Lung (tissue), 12 donors: ENCODE results near the gene RING1. TPM values are rescaled to one million over a fixed set of nuclear protein-coding genes. Genes with fewer than 3 reads are reported as not detected.

Experiments
- ATAC-seq: fragments of 200-7000 bp; cut with Tn5 transposase; one replicate; pipeline ENCODE4 v1.9.1; 2020; ENCODE audit warnings: moderate number of reproducible peaks; ENCODE audit not compliant: insufficient read depth, low FRiP score
- DNase-seq, 3 donors: peaks; one replicate each; pipeline ENCODE4 v3.0.0-alpha.2; 2013 to 2017
- H3K27ac ChIP-seq, 2 donors: one replicate each; pipeline ENCODE4 v1.5.1; 2013; ENCODE audit warnings: mild to moderate bottlenecking in 2 of 2, moderate library complexity in 2 of 2, control low read depth in 1 of 2, inconsistent platforms in 1 of 2, low read depth in 1 of 2, low read length in 1 of 2
- H3K27me3 ChIP-seq, 3 donors: one replicate each; pipeline ENCODE4 v1.5.1; 2013; ENCODE audit warnings: low read length in 2 of 3; ENCODE audit not compliant: control insufficient read depth in 3 of 3, insufficient read depth in 3 of 3
- H3K36me3 ChIP-seq, 4 donors: one replicate each; pipeline ENCODE4 v1.5.1; 2013; ENCODE audit warnings: low read length in 4 of 4, mild to moderate bottlenecking in 1 of 4, moderate library complexity in 1 of 4; ENCODE audit not compliant: control insufficient read depth in 4 of 4, insufficient read depth in 4 of 4
- H3K4me1 ChIP-seq, 5 donors: one replicate each; pipeline ENCODE4 v1.5.1; 2013; ENCODE audit warnings: low read length in 5 of 5, mild to moderate bottlenecking in 2 of 5, moderate library complexity in 1 of 5; ENCODE audit not compliant: control insufficient read depth in 5 of 5, insufficient read depth in 5 of 5
- H3K4me3 ChIP-seq: one replicate; pipeline ENCODE4 v1.5.1; 2013; ENCODE audit warnings: mild to moderate bottlenecking, control low read depth, moderate library complexity
- H3K9ac ChIP-seq, 2 donors: one replicate each; pipeline ENCODE4 v1.5.1; 2013; ENCODE audit warnings: low read length in 2 of 2, control low read depth in 1 of 2; ENCODE audit not compliant: insufficient read depth in 1 of 2
- H3K9me3 ChIP-seq, 4 donors: one replicate each; pipeline ENCODE4 v1.5.1; 2013; ENCODE audit warnings: low read length in 3 of 4, mild to moderate bottlenecking in 1 of 4, moderate library complexity in 1 of 4; ENCODE audit not compliant: control insufficient read depth in 4 of 4, insufficient read depth in 3 of 4
- CTCF ChIP-seq: IDR thresholded peaks from 2 replicates; pipeline ENCODE4 v1.5.1; 2012; ENCODE audit warnings: mild to moderate bottlenecking; ENCODE audit errors: control extremely low read depth, extremely low read depth
- WGBS, 2 donors: extraction: QIAGEN DNeasy Blood & Tissue Kit; methylation state at CpG; one replicate each; pipeline ENCODE4 v1.1.7; 2013; 5-methylcytosine and 5-hydroxymethylcytosine counted together
- polyA plus RNA-seq, 2 donors: library from polyadenylated mRNA; stranded (reverse); fragments of 200-250 nt; gene quantifications; one replicate each; pipeline ENCODE4 v1.2.1, GENCODE V29; 2013
- total RNA-seq, 2 donors: library from RNA; depleted of rRNA in 1 of 2; stranded (reverse); fragments of >200 nt in 1 of 2; gene quantifications; one replicate each; pipeline ENCODE4 v1.2.1, GENCODE V29; 2014 to 2021
- donor health status: control.
- donor health status: control.
- donor health status: Bipolar disorder and iron deficiency.
- donor health status: healthy.
- donor health status: DM: yes; HTN: yes; CAD: no.

The RING1 gene
- total and polyA plus RNA-seq, 4 donors = 30.0 to 46.6 (median 38.9) TPM

DNA sequence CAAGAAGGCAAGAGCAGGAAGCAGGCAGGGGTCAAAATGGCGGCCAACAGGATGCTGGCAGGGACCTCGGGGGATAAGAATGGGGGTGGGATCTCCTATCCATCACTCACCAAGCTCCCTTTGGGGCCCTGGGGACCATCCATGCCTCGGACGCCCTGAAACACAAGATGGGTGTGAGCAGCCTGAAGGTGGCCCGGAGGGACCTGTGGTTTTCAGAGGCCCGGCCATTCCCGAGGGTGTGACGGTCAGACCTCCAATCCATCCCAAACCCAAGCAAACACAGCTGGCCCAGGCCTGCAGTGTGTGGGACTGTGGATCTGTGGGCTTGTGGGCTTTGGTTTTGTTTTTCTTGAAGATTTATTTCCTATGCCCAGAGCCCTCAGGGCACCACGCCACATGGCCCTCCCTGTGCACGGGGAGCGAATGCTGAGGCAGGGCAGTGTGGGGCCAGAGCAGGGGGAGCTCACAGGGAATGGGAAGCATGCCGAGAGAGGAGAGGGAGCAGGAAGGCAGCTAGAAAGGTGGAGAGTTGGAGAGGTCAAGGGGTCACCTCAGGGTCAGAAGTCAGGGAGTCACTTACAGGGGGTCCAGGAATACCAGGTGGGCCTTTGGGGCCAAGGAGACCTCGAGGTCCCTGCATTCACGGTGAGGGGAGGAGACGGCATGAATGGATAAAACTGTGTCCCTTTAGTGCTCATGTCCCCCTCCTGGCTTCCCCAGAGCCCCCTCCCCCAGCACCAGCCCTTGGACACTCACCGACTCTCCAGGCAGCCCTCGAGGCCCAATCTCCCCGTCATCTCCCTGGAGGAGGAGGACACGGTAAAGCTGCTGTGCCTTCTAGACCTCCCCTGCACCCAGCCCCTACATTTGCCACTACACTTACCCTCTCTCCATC is 30.5 kb upstream of the RING1 start:
- H3K9me3 ChIP-seq = no peaks in the 10 kb centered on the region
- H3K27me3 ChIP-seq = no peaks in the 10 kb centered on the region
- H3K27ac ChIP-seq = no peak overlapping the region
- no peak for DNase-seq
- no peak overlapping the region for H3K4me3 ChIP-seq
- H3K9ac ChIP-seq = no peak overlapping the region
- H3K4me1 ChIP-seq = no peaks in the 10 kb centered on the region
- WGBS, 2 donors = 90% methylated on average over 19 of the region's 19 CpGs
- H3K36me3 ChIP-seq = no peaks in the 10 kb centered on the region
- TF ChIP-seq CTCF = no peak
- ATAC-seq = no peak

GRCh38 chr6:33178755-33179475 is 29.4 kb upstream of the RING1 start:
- H3K9me3 ChIP-seq = no peaks in the 10 kb centered on the region
- TF ChIP-seq CTCF = no peak
- DNase-seq = no peak
- no peaks in the 10 kb centered on the region for H3K4me1 ChIP-seq
- no peak overlapping the region for H3K4me3 ChIP-seq
- H3K36me3 ChIP-seq = no peaks in the 10 kb centered on the region
- H3K27me3 ChIP-seq = no peaks in the 10 kb centered on the region
- no peak overlapping the region for H3K27ac ChIP-seq
- H3K9ac ChIP-seq = no peak overlapping the region
- no peak for ATAC-seq
- 89 to 93% methylated on average over 9 to 10 of the region's 10 CpGs for WGBS, 2 donors

DNA sequence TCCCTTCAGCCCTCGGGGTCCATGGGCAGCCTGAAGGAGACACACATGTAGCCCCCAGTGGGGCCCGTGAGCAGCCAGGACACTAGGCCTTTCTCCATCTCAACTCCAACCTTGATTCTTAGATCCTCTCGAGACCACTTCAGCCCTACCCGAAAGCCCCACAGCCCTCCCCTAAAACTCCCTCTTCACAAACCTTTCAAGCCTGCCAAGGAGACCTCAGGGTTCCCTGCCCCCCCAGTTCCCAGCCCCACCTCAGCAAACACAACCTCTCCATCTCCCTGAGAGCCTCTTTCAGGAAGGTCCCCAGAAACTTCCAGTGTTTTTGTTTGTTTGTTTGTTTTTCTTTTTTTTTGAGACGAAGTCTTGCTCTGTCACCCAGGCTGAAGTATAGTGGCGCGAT is 27.2 kb upstream of the RING1 start:
- DNase-seq = no peak
- 69 to 87% methylated on average over 7 of the region's 7 CpGs for WGBS, 2 donors
- no peak for ATAC-seq

More for the DNA sequence above, 27.2 kb upstream of the RING1 start:
- no peak for TF ChIP-seq CTCF
- H3K27ac ChIP-seq = no peak overlapping the region
- H3K4me3 ChIP-seq = no peak overlapping the region
- H3K9me3 ChIP-seq = no peaks in the 10 kb centered on the region
- H3K27me3 ChIP-seq = no peaks in the 10 kb centered on the region
- no peaks in the 10 kb centered on the region for H3K4me1 ChIP-seq
- no peaks in the 10 kb centered on the region for H3K36me3 ChIP-seq
- H3K9ac ChIP-seq = no peak overlapping the region
